ENCODE results near the gene AURKA.
"Not testable (repeated sequence)": the region's sequence is repeated elsewhere in the genome, so short reads cannot be mapped to it uniquely, and the experiment has no call there.

Gene AURKA

DNA sequence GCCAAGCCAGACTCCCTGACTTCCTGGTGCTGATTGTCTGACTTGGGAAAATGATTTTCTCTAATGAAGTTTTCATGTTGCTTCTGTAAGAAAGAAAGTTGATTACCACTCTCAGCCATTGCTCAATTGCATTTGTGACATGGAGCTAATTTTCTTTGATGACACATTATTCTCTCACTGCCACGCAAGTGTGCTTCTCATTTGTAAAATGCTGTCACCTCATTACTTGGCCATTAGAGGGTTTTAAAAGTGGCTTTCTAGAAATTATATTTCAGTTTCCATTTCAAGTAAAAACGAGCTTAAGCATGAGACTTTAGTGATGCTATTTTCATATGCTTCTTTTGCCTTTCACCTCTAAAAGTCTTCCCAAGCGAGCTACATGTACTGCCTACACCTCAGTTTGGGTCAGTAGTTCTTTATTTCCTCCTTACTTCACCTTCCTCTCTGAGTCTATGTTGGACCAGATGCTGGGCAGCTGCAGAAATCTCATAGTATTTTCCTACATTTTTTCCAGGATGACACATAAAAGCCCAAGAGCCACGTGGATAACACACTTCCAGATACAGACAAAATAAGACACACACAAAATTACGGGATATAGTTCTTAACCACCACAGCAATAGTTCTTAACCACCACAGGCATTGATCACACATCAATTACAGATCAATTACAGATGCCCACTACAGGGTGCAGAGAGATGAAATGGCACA is 39.5 kb downstream of the AURKA start:
- DNase-seq (ENCODE audit: low spot score in 2 of 2) (no peak), ATAC-seq (ENCODE audit: low read depth) (no peak)
- Mint-ChIP-seq H3K36me3 (no peaks in the 10 kb centered on the region), H3K27ac (no peak overlapping the region), H3K27me3 (peaks cover 12% of the 10 kb centered on the region), H3K4me1 (peaks cover 2% of the 10 kb centered on the region), H3K9me3 (no peaks in the 10 kb centered on the region), H3K4me3 (no peak overlapping the region)

DNA sequence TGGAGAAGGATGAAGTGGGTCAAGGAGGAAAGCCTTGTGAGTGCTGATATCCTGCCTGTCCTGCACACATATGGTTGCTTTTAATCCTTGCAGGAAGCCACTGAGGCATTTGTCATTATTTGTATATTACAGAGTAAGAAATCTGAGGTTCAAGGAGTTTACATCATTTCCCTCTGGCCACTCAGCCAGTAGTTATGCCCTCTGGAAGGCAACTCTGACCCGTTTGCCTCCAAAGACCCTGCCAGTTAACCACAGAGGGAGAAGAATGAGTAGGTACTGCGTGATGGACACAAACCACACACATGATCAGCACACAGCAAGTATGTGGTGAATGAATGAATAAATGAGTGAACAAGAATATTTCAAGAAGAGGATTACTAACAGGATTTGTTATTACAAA is 41.2 kb downstream of the AURKA start:
- H3K4me3 Mint-ChIP-seq = no peak overlapping the region
- peaks cover 2% of the 10 kb centered on the region for H3K4me1 Mint-ChIP-seq
- no peaks in the 10 kb centered on the region for H3K9me3 Mint-ChIP-seq
- H3K27ac Mint-ChIP-seq = no peak overlapping the region
- no peak for ATAC-seq (ENCODE audit: low read depth)
- H3K36me3 Mint-ChIP-seq = no peaks in the 10 kb centered on the region
- H3K27me3 Mint-ChIP-seq = peaks cover 18% of the 10 kb centered on the region
- DNase-seq (ENCODE audit: low spot score in 2 of 2) = no peak

DNA sequence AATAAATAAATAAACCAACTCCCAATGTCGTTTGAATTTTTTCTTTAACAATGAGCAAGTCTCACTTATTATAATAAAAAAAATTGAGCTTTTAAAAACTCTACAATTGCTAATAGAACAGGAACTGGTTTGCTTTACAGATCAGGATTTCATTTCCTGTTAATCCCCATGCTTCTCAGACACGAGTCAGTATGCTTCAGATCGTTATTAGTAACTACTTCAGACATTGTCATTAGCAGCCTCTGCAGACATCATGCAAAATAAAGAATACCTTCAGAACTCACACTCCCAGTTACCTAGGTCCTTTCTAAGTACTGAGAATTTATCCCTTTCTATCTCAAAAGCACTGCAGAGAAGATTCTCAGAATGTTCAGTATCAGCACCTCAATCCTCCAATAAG is 43.3 kb downstream of the AURKA start:
- no peaks in the 10 kb centered on the region for H3K9me3 Mint-ChIP-seq
- DNase-seq (ENCODE audit: low spot score in 2 of 2) = no peak
- ATAC-seq (ENCODE audit: low read depth) = no peak

DNA sequence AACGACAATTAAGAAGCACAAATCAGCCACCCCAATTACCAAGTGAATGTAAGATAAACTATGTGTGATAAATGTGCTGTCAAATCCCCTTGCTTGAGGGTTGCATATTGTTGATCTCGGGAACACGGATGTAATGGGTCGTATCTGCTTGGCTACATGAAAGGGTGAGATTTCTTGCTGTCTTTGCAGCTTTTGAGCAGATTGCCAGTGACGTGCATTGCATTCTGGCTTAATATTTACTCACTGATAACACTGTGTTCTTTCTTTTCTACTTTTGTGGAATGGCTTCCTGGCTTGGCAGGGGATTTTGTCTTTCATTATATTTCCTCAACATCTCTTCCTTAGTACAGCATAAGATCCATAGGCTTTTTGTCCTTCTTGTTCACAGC is 43.7 kb downstream of the AURKA start:
- DNase-seq (ENCODE audit: low spot score in 2 of 2) (no peak), ATAC-seq (ENCODE audit: low read depth) (no peak)
- H3K4me1 Mint-ChIP-seq = peaks cover 8% of the 10 kb centered on the region
- no peak overlapping the region for H3K4me3 Mint-ChIP-seq
- no peaks in the 10 kb centered on the region for H3K36me3 Mint-ChIP-seq
- H3K27ac Mint-ChIP-seq = no peak overlapping the region
- H3K9me3 Mint-ChIP-seq = no peaks in the 10 kb centered on the region
- peaks cover 27% of the 10 kb centered on the region for H3K27me3 Mint-ChIP-seq

More for the DNA sequence above, 43.3 kb downstream of the AURKA start:
- peaks cover 4% of the 10 kb centered on the region for H3K4me1 Mint-ChIP-seq
- H3K4me3 Mint-ChIP-seq = no peak overlapping the region
- H3K27ac Mint-ChIP-seq = no peak overlapping the region
- H3K27me3 Mint-ChIP-seq = peaks cover 27% of the 10 kb centered on the region
- H3K36me3 Mint-ChIP-seq = no peaks in the 10 kb centered on the region

DNA sequence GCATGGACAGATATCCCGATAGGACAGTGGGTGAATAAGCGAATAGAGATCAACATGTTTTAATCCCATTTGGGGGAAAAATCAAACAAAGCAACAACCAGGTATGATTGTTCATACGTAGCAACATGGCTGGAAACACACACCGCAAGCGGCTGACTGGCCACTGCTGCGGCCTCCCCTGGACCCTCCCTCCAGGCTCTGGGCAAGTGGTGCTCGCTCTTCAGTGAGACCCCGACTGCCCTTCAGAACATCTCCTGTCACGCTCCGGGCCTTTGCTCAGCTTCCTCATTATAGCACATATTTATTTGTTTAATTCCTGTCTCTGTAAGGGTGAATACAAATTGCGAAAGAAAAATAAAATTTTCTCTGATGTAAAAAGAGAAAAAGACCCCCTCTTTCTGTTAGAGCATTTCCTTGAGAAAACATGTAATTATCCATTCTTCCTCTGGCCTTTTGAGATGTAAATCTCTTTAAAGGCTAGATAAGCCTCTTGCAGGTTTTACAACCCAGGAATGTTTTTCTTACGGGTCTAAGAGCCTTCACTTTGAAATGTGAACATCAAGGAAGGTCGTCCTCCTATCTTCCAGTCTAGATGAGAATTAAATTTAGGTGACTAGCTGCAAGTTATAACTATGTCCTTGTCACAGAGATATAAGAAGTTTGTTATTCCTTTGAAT is 44.2 kb downstream of the AURKA start:
- Mint-ChIP-seq H3K36me3 (no peaks in the 10 kb centered on the region), H3K27ac (no peak overlapping the region), H3K9me3 (no peaks in the 10 kb centered on the region), H3K4me3 (no peak overlapping the region), H3K27me3 (peaks cover 32% of the 10 kb centered on the region), H3K4me1 (peaks cover 8% of the 10 kb centered on the region)
- DNase-seq (ENCODE audit: low spot score in 2 of 2) = no peak
- no peak for ATAC-seq (ENCODE audit: low read depth)

DNA sequence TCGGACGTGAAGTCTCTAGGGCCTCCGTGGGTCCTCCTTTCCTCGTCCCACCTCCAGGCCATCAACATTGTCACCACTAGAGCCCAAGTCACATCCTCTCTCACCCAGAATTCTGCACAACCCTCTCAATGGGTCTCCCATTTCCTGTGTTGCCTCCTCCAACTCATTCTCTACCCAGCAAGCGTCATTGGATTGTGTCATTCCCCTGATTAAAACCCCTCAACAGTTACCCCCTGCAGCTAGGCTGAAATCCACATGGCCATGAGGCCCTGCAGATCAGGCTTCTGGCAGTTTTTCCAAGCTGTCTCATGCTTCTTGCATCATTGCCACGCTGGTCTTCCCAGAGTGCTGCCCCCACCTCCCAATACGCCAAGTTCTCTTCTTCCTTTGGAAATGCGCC is 46.1 kb downstream of the AURKA start:
- H3K4me3 Mint-ChIP-seq = no peak overlapping the region
- H3K4me1 Mint-ChIP-seq = peaks cover 8% of the 10 kb centered on the region

DNA sequence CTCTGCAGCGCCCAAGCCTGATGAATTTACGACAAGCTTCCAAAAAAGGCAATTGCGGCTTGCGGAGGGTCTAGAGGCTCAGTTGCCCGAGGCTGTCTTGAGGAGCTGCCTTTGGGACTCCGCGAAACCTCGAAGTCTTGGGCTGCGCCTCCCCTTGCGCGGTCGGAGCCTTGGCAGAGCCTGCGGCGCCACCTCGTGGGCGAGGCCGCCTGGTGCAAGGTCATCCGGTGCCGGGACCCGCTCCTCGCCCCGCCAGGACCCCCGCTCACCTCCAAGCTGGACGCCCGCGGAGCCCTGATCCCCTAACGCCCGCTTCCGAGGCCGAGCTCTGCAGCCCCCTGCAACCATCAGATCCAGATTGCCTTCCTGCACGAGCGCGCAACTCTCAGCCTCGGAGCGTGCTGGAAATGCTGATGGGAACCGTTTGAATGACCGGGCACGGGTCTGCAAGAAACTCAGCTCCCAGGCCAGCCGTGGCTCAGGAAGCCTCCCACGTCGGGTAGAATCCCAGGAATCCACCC is 48.1 kb downstream of the AURKA start:
- Mint-ChIP-seq H3K4me3 (no peak overlapping the region), H3K27me3 (peaks cover 38% of the 10 kb centered on the region), H3K4me1 (peaks cover 8% of the 10 kb centered on the region), H3K9me3 (no peaks in the 10 kb centered on the region), H3K36me3 (no peaks in the 10 kb centered on the region), H3K27ac (no peak overlapping the region)
- no peak for ATAC-seq (ENCODE audit: low read depth)
- no peak for DNase-seq (ENCODE audit: low spot score in 2 of 2)

More for the DNA sequence above, 46.1 kb downstream of the AURKA start:
- no peak overlapping the region for H3K27ac Mint-ChIP-seq
- H3K9me3 Mint-ChIP-seq = no peaks in the 10 kb centered on the region
- no peaks in the 10 kb centered on the region for H3K36me3 Mint-ChIP-seq
- DNase-seq (ENCODE audit: low spot score in 2 of 2) (no peak), ATAC-seq (ENCODE audit: low read depth) (no peak)
- peaks cover 32% of the 10 kb centered on the region for H3K27me3 Mint-ChIP-seq

DNA sequence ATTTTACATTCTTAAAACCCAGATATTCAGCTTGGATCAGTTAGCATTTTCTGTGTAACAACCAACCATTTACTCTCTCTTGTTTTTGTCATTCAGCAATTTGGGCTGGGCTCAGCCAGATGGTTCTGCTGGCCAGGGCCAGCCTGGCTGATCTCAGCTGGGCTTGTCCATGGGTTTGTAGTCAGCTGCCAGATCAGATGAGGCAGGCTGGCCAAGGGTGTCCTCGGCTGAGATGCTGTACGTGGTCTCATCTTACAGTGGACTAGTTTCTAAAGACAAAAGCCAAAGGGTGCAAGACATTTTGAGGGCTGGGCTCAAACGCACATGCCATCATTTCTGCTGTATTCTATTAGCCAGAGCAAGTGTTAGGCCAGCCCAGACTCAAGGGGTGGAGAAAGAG is 49.2 kb downstream of the AURKA start:
- Mint-ChIP-seq H3K4me3 (no peak overlapping the region), H3K4me1 (peaks cover 6% of the 10 kb centered on the region), H3K9me3 (no peaks in the 10 kb centered on the region), H3K27ac (no peak overlapping the region), H3K27me3 (peaks cover 38% of the 10 kb centered on the region), H3K36me3 (no peaks in the 10 kb centered on the region)
- DNase-seq (ENCODE audit: low spot score in 2 of 2) = no peak
- ATAC-seq (ENCODE audit: low read depth) = no peak

DNA sequence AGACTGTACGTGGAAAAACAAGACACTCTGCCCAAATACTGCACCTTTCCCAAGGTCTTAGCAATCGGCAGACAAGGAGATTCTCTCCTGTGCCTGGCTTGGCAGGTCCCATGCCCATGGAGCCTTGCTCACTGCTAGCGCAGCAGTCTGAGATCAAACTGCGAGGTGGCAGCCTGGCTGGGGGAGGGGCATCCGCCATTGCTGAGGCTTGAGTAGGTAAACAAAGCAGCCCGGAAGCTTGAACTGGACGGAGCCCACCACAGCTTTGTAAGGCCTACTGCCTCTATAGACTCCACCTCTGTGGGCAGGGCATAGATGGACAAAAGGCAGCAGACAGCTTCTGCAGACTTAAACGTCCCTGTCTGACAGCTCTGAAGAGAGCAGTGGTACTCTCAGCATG is 55.3 kb downstream of the AURKA start:
- not testable (repeated sequence) for H3K36me3 Mint-ChIP-seq; H3K27ac Mint-ChIP-seq; H3K9me3 Mint-ChIP-seq; DNase-seq (ENCODE audit: low spot score in 2 of 2); ATAC-seq (ENCODE audit: low read depth); H3K4me3 Mint-ChIP-seq; H3K4me1 Mint-ChIP-seq
- peaks cover 22% of the 10 kb centered on the region for H3K27me3 Mint-ChIP-seq

DNA sequence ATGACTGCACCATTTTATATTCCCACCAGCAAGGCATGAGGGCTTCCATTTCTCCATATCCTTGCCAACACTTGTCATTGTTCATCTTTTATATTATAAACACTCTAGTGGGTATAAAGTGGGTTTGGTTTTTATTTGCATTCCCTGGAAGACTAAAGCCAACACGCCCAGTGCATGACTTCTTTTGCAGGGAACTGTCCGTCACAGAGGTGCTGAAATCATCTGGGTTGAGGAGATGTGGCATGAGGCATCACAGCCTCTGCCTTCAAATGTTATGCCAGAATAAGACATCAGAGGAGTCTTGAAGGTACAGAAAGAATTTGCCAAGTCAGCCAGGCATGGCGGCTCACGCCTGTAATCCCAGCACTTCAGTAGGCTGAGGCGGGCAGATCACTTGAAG is 63.2 kb downstream of the AURKA start:
- no peaks in the 10 kb centered on the region for H3K36me3 Mint-ChIP-seq
- H3K27ac Mint-ChIP-seq = no peak overlapping the region
- H3K4me3 Mint-ChIP-seq = no peak overlapping the region
- DNase-seq (ENCODE audit: low spot score in 2 of 2) = no peak
- H3K27me3 Mint-ChIP-seq = peaks cover 13% of the 10 kb centered on the region
- no peak for ATAC-seq (ENCODE audit: low read depth)
- peaks cover 7% of the 10 kb centered on the region for H3K9me3 Mint-ChIP-seq
- no peaks in the 10 kb centered on the region for H3K4me1 Mint-ChIP-seq

DNA sequence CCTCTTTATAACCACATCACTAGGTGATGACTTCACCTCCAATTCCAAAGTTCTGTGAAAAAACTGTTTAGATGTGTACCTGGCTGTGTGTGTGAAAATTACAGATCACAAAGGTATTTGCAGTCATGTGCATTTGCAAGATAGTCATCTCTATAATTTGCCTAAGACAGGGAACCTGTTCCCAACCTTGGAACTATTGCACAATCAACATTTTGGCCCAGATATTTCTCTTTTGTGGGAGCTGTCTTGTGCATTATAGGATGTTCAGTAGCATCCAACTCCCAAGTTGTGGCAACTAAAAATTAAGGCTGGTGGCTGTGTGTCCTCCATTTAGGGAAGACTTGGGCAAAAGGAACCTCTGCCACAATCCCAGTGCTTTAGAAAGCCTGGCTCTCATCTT is 67.2 kb downstream of the AURKA start:
- no peak for ATAC-seq (ENCODE audit: low read depth)
- no peak overlapping the region for H3K4me3 Mint-ChIP-seq
- H3K27ac Mint-ChIP-seq = no peak overlapping the region
- H3K27me3 Mint-ChIP-seq = peaks cover 15% of the 10 kb centered on the region
- no peaks in the 10 kb centered on the region for H3K36me3 Mint-ChIP-seq
- DNase-seq (ENCODE audit: low spot score in 2 of 2) = no peak
- no peaks in the 10 kb centered on the region for H3K4me1 Mint-ChIP-seq
- peaks cover 2% of the 10 kb centered on the region for H3K9me3 Mint-ChIP-seq

DNA sequence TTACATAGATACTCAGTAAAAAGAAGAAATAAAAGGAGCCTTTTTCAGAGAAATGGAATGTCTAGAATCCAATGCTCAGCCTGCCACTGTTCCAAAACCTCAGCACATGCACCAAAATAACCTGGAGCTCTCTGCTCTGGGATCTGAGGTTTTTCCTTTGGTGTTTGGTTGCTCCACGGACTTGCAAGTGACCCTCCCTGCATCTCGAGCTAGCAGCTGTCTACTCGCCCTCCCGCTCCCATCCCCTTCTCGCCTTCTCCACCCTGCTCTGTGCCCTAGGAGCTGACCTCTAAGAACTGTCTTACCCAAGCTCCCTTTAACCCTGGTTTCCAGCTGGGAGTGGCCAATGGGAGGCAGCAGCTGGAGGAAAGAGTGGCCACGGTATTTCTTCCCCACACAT is 68.4 kb downstream of the AURKA start:
- Mint-ChIP-seq H3K4me3 (no peak overlapping the region), H3K27ac (no peak overlapping the region), H3K4me1 (no peaks in the 10 kb centered on the region), H3K36me3 (no peaks in the 10 kb centered on the region), H3K27me3 (peaks cover 17% of the 10 kb centered on the region), H3K9me3 (peaks cover 2% of the 10 kb centered on the region)
- no peak for ATAC-seq (ENCODE audit: low read depth)
- DNase-seq (ENCODE audit: low spot score in 2 of 2) = no peak

DNA sequence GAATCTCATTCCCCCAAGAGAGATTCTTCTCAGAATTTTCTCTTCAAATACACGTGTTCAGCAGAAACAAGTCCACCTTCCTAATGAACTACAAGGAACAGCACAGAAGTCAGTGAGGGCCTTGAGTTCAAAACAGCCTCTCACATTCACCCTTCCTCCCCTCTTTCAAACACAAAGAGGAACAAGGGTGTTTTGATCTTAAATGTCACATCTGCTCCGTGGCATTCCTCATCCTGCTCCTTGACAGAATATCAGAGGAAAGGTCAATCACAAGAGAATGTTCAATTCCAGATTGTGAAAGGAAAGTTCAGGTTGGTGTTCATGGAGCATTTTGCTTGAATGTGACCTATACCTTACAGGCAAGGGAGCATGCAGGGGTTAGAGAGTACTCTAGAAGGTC is 68.8 kb downstream of the AURKA start:
- Mint-ChIP-seq H3K4me3 (no peak overlapping the region), H3K27ac (no peak overlapping the region), H3K36me3 (no peaks in the 10 kb centered on the region), H3K4me1 (no peaks in the 10 kb centered on the region), H3K9me3 (peaks cover 2% of the 10 kb centered on the region), H3K27me3 (peaks cover 17% of the 10 kb centered on the region)
- DNase-seq (ENCODE audit: low spot score in 2 of 2) = no peak
- ATAC-seq (ENCODE audit: low read depth) = no peak

DNA sequence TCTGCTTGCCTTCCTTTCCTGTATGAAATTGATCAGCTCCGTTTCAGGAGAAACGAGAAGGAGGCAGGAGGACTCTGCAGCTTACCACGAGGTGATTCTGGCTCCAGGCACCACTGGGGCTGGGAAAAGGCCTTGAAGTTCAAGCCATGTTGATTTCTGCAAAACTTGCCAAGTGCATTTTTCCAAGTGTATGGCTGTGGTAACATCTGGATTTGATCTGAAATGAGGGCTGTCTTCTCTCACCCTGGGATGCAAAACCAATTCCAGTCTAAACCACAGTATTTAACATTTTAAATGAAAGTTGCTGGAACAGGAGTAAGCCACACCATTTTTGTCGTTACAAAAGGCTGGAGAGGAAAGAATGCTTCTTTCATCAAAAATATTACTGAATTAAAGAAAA is 69.3 kb downstream of the AURKA start:
- DNase-seq (ENCODE audit: low spot score in 2 of 2) (no peak), ATAC-seq (ENCODE audit: low read depth) (no peak)
- peaks cover 17% of the 10 kb centered on the region for H3K27me3 Mint-ChIP-seq
- H3K4me1 Mint-ChIP-seq = no peaks in the 10 kb centered on the region
- no peak overlapping the region for H3K27ac Mint-ChIP-seq
- H3K36me3 Mint-ChIP-seq = no peaks in the 10 kb centered on the region
- H3K9me3 Mint-ChIP-seq = no peaks in the 10 kb centered on the region
- H3K4me3 Mint-ChIP-seq = no peak overlapping the region

Measured in memory B cell (primary cell).